Peyer's patch (tissue), 4 donors: Measurements from ENCODE around the gene CDC42.
A peak's percentile ranks its signal among the peaks of the same experiment; 100 is the strongest.

Experiments used
- POLR2A ChIP-seq, 2 donors: fragments of 450-650 bp; IDR thresholded peaks; one replicate each; pipeline ENCODE4 v1.5.1; 2017; ENCODE audit warnings: antibody characterized with exemption in 2 of 2, mild to moderate bottlenecking in 2 of 2, moderate library complexity in 2 of 2
- TF ChIP-seq, protein P1 (sequence below), 6 experiments: fragments of 450-650 bp in 4 of 6; fragments of 200-600 bp in 2 of 6; sonication (generic) in 1 of 6; IDR thresholded peaks; one replicate each; pipeline ENCODE4 v1.5.1; 2017 to 2019; ENCODE audit warnings: antibody characterized with exemption in 6 of 6, mild to moderate bottlenecking in 3 of 6, moderate library complexity in 1 of 6

DNA sequence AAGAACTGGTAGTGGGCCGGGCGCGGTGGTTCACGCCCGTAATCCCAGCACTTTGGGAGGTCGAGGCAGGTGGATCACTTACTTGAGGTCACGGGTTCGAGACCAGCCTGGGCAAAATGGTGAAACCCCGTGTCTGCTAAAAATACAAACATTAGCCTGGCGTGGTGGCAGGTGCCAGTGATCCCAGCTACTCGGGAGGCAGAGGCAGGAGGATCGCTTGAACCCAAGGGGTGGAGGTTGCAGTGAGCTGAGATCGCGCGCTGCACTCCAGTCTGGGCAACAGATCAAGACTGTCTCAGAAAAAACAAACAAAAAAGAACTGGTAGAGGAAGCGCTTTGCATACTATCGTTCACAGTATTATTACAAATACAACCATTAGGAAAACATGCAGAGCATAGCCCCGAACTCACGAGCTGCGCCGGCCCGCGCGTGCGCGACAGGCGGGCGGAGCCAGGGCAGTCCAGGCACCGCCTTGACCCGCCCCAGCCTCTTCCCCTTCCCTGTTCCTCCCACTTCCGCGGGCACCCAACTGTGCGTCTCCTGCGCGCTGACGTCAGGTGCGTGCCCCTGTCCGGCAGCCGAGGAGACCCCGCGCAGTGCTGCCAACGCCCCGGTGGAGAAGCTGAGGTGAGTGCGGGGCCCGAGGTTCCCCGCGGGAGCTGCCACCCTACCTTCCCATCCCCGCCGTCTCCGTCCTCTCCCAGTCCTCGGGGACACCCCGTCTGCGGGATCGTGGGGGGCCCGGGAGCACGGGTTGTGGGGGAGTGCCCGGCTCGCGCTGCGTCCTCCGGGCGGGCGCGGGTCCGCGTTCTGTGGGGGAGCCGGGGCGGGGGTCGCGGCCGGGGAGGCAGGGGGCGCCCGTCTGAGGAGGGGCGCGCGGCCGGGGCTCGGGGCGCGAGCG lies at the start of gene CDC42:
- peak; percentile 97 to 99 for TF ChIP-seq POLR2A (IDR thresholded peaks at IDR 0.05)
- TF ChIP-seq, protein P1, sequence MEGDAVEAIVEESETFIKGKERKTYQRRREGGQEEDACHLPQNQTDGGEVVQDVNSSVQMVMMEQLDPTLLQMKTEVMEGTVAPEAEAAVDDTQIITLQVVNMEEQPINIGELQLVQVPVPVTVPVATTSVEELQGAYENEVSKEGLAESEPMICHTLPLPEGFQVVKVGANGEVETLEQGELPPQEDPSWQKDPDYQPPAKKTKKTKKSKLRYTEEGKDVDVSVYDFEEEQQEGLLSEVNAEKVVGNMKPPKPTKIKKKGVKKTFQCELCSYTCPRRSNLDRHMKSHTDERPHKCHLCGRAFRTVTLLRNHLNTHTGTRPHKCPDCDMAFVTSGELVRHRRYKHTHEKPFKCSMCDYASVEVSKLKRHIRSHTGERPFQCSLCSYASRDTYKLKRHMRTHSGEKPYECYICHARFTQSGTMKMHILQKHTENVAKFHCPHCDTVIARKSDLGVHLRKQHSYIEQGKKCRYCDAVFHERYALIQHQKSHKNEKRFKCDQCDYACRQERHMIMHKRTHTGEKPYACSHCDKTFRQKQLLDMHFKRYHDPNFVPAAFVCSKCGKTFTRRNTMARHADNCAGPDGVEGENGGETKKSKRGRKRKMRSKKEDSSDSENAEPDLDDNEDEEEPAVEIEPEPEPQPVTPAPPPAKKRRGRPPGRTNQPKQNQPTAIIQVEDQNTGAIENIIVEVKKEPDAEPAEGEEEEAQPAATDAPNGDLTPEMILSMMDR (IDR thresholded peaks at IDR 0.05), result no peak
